Prostate gland (tissue), 2 donors: ENCODE data around the gene KLHL18.

Experiments
- CTCF ChIP-seq, 4 experiments: fragments of 200-600 bp in 2 of 4; fragments of 450-650 bp in 2 of 4; sonication (generic) in 2 of 4; IDR thresholded peaks; 1 replicate in 3 of 4; 2 replicates in 1 of 4; pipeline ENCODE4 v1.5.1; 2016 to 2019; ENCODE audit warnings: antibody characterized with exemption in 4 of 4, mild to moderate bottlenecking in 2 of 4, moderate library complexity in 2 of 4
- POLR2A ChIP-seq: fragments of 450-650 bp; IDR thresholded peaks from one replicate; pipeline ENCODE4 v1.6.1; 2016; ENCODE audit warnings: antibody characterized with exemption, mild to moderate bottlenecking
- POLR2AphosphoS5 ChIP-seq: sonication (generic); formaldehyde crosslinking; IDR thresholded peaks from one replicate; pipeline ENCODE4 v1.6.1; 2017; ENCODE audit warnings: antibody characterized with exemption

GRCh38 chr3:47251689-47252088 is 31.1 kb upstream of the KLHL18 start:
- TF ChIP-seq CTCF (IDR thresholded peaks at IDR 0.05) (no peak), POLR2A (no peak), POLR2AphosphoS5 (no peak)
